HL-60 (cell line): ENCODE results near the gene SGSH.

Experiments
- CTCF ChIP-seq: IDR thresholded peaks from one replicate; pipeline ENCODE4 v1.5.1; 2011; ENCODE audit warnings: low read length, control low read depth, inconsistent platforms; ENCODE audit not compliant: insufficient read depth
- GABPA ChIP-seq: IDR thresholded peaks from 2 replicates; pipeline ENCODE4 v1.6.1; 2012; ENCODE audit warnings: low read depth
- POLR2AphosphoS5 ChIP-seq: IDR thresholded peaks from 2 replicates; pipeline ENCODE4 v1.6.1; 2012; ENCODE audit warnings: low read depth

GRCh38 chr17:80225230-80225629 lies 5.1 kb upstream of the SGSH start:
- TF ChIP-seq CTCF (no peak), GABPA (no peak), POLR2AphosphoS5 (no peak)
